ENCODE data around the gene NOL9.

NOL9 gene

GRCh38 chr1:6528492-6528891 lies 25.8 kb downstream of the NOL9 start:
- Histone ChIP-seq H3K27ac (replicated peaks; ENCODE audit: low read length) (no peak overlapping the region), H2AFZ (ENCODE audit: low read length) (no peak overlapping the region), H4K8ac (ENCODE audit: low read depth, low read length) (no peak overlapping the region), H3K14ac (ENCODE audit: low read length) (no peak overlapping the region), H3K18ac (ENCODE audit: low read length) (no peak overlapping the region), H2BK15ac (ENCODE audit: low read length) (no peak overlapping the region), H3K27me3 (ENCODE audit: control insufficient read depth in 3 of 3, insufficient read depth in 3 of 3, low read depth in 1 of 3, low read length in 3 of 3) (no peaks in the 10 kb centered on the region), H3K4me2 (ENCODE audit: insufficient read depth, low read length, poor library complexity, severe bottlenecking) (no peak overlapping the region), H3K79me1 (ENCODE audit: low read depth, low read length) (peaks cover 2% of the 10 kb centered on the region), H2BK12ac (ENCODE audit: low read length) (no peak overlapping the region), H3K36me3 (replicated peaks in 1 of 2; ENCODE audit: control insufficient read depth in 2 of 2, insufficient read depth in 2 of 2, low read length in 2 of 2) (peaks cover 43 to 82% of the 10 kb centered on the region in 2 donors), H2BK120ac (ENCODE audit: low read depth, low read length) (no peak overlapping the region), H4K91ac (ENCODE audit: low read depth, low read length, poor library complexity) (no peak overlapping the region), H2BK5ac (ENCODE audit: low read length) (no peak overlapping the region), H3K9ac (ENCODE audit: low read depth, low read length, poor library complexity) (no peak overlapping the region), H3K4me3 (ENCODE audit: low read length in 2 of 2) (peak overlapping the region in 1 of 2 donors; percentile 45), H3K23ac (ENCODE audit: low read depth, low read length, poor library complexity) (no peak overlapping the region), H2AK5ac (ENCODE audit: low read depth, low read length) (no peak overlapping the region), H3K9me3 (replicated peaks in 1 of 2; ENCODE audit: control insufficient read depth in 2 of 2, insufficient read depth in 1 of 2, low read depth in 1 of 2, low read length in 2 of 2) (peaks cover 0 to 2% of the 10 kb centered on the region in 2 donors), H3K4me1 (ENCODE audit: control insufficient read depth in 2 of 2, insufficient read depth in 1 of 2, low read depth in 1 of 2, low read length in 2 of 2) (no peaks in the 10 kb centered on the region), H3K4ac (ENCODE audit: low read length) (no peak overlapping the region)
- DNase-seq (ENCODE audit: low spot score) = no peak
- no CpG with 5 or more reads among the region's 7 CpGs for WGBS, 2 donors (ENCODE audit: extremely low coverage in 2 of 2, insufficient read length in 2 of 2, insufficient replicate concordance in 1 of 2)

GRCh38 chr1:6526316-6526715 lies 28.0 kb downstream of the NOL9 start:
- H3K27me3 ChIP-seq (ENCODE audit: control insufficient read depth in 3 of 3, insufficient read depth in 3 of 3, low read depth in 1 of 3, low read length in 3 of 3) = no peaks in the 10 kb centered on the region
- no peak overlapping the region for H4K91ac ChIP-seq (ENCODE audit: low read depth, low read length, poor library complexity)
- no peak overlapping the region for H2AK5ac ChIP-seq (ENCODE audit: low read depth, low read length)
- H3K4me3 ChIP-seq (ENCODE audit: low read length in 2 of 2) = no peak overlapping the region
- H3K79me1 ChIP-seq (ENCODE audit: low read depth, low read length) = peaks cover 2% of the 10 kb centered on the region
- H3K14ac ChIP-seq (ENCODE audit: low read length) = no peak overlapping the region
- no peak overlapping the region for H3K27ac ChIP-seq (replicated peaks; ENCODE audit: low read length)
- H3K18ac ChIP-seq (ENCODE audit: low read length) = no peak overlapping the region
- H2BK5ac ChIP-seq (ENCODE audit: low read length) = no peak overlapping the region
- no peak overlapping the region for H3K4me2 ChIP-seq (ENCODE audit: insufficient read depth, low read length, poor library complexity, severe bottlenecking)
- WGBS, 2 donors (ENCODE audit: extremely low coverage in 2 of 2, insufficient read length in 2 of 2, insufficient replicate concordance in 1 of 2) = no CpG with 5 or more reads among the region's 11 CpGs
- no peak overlapping the region for H2AFZ ChIP-seq (ENCODE audit: low read length)
- H3K9me3 ChIP-seq (replicated peaks in 1 of 2; ENCODE audit: control insufficient read depth in 2 of 2, insufficient read depth in 1 of 2, low read depth in 1 of 2, low read length in 2 of 2) = peaks cover 0 to 2% of the 10 kb centered on the region in 2 donors
- no peak overlapping the region for H4K8ac ChIP-seq (ENCODE audit: low read depth, low read length)
- no peaks in the 10 kb centered on the region for H3K4me1 ChIP-seq (ENCODE audit: control insufficient read depth in 2 of 2, insufficient read depth in 1 of 2, low read depth in 1 of 2, low read length in 2 of 2)
- H2BK15ac ChIP-seq (ENCODE audit: low read length) = no peak overlapping the region
- H3K23ac ChIP-seq (ENCODE audit: low read depth, low read length, poor library complexity) = peak overlapping the region; percentile 43
- H2BK12ac ChIP-seq (ENCODE audit: low read length) = no peak overlapping the region
- H2BK120ac ChIP-seq (ENCODE audit: low read depth, low read length) = no peak overlapping the region
- no peak overlapping the region for H3K4ac ChIP-seq (ENCODE audit: low read length)
- H3K9ac ChIP-seq (ENCODE audit: low read depth, low read length, poor library complexity) = peak overlapping the region; percentile 1
- peaks cover 27 to 60% of the 10 kb centered on the region in 2 donors for H3K36me3 ChIP-seq (replicated peaks in 1 of 2; ENCODE audit: control insufficient read depth in 2 of 2, insufficient read depth in 2 of 2, low read length in 2 of 2)
- DNase-seq (ENCODE audit: low spot score) = no peak

- DNase-seq (ENCODE audit: low spot score) = no peak
- Histone ChIP-seq H3K4me3 (ENCODE audit: low read length in 2 of 2) (no peak overlapping the region), H3K79me1 (ENCODE audit: low read depth, low read length) (peaks cover 2% of the 10 kb centered on the region), H3K27me3 (ENCODE audit: control insufficient read depth in 3 of 3, insufficient read depth in 3 of 3, low read depth in 1 of 3, low read length in 3 of 3) (no peaks in the 10 kb centered on the region), H2AFZ (ENCODE audit: low read length) (no peak overlapping the region), H2BK12ac (ENCODE audit: low read length) (no peak overlapping the region), H2BK120ac (ENCODE audit: low read depth, low read length) (no peak overlapping the region), H2BK5ac (ENCODE audit: low read length) (no peak overlapping the region), H2BK15ac (ENCODE audit: low read length) (no peak overlapping the region), H3K4ac (ENCODE audit: low read length) (no peak overlapping the region), H2AK5ac (ENCODE audit: low read depth, low read length) (no peak overlapping the region), H4K91ac (ENCODE audit: low read depth, low read length, poor library complexity) (no peak overlapping the region), H3K4me1 (ENCODE audit: control insufficient read depth in 2 of 2, insufficient read depth in 1 of 2, low read depth in 1 of 2, low read length in 2 of 2) (peaks cover 14 to 18% of the 10 kb centered on the region in 2 donors), H3K36me3 (replicated peaks in 1 of 2; ENCODE audit: control insufficient read depth in 2 of 2, insufficient read depth in 2 of 2, low read length in 2 of 2) (peaks cover 18 to 41% of the 10 kb centered on the region in 2 donors), H3K23ac (ENCODE audit: low read depth, low read length, poor library complexity) (no peak overlapping the region), H3K14ac (ENCODE audit: low read length) (no peak overlapping the region), H3K4me2 (ENCODE audit: insufficient read depth, low read length, poor library complexity, severe bottlenecking) (no peak overlapping the region), H4K8ac (ENCODE audit: low read depth, low read length) (no peak overlapping the region), H3K9ac (ENCODE audit: low read depth, low read length, poor library complexity) (no peak overlapping the region), H3K18ac (ENCODE audit: low read length) (no peak overlapping the region), H3K27ac (replicated peaks; ENCODE audit: low read length) (no peak overlapping the region), H3K9me3 (replicated peaks in 1 of 2; ENCODE audit: control insufficient read depth in 2 of 2, insufficient read depth in 1 of 2, low read depth in 1 of 2, low read length in 2 of 2) (no peaks in the 10 kb centered on the region)
- no CpG with 5 or more reads among the region's 6 CpGs for WGBS, 2 donors (ENCODE audit: extremely low coverage in 2 of 2, insufficient read length in 2 of 2, insufficient replicate concordance in 1 of 2)
Observed at GRCh38 chr1:6523566-6523965, 30.7 kb downstream of the NOL9 start.

GRCh38 chr1:6521536-6521935 lies 32.8 kb downstream of the NOL9 start:
- no peak overlapping the region for H3K4me3 ChIP-seq (ENCODE audit: low read length in 2 of 2)
- no peak overlapping the region for H2AK5ac ChIP-seq (ENCODE audit: low read depth, low read length)
- DNase-seq (ENCODE audit: low spot score) = no peak

More at GRCh38 chr1:6521536-6521935, 32.8 kb downstream of the NOL9 start:
- H4K91ac ChIP-seq (ENCODE audit: low read depth, low read length, poor library complexity) = no peak overlapping the region
- H3K4me1 ChIP-seq (ENCODE audit: control insufficient read depth in 2 of 2, insufficient read depth in 1 of 2, low read depth in 1 of 2, low read length in 2 of 2) = peaks cover 14 to 18% of the 10 kb centered on the region in 2 donors
- no peak overlapping the region for H2BK120ac ChIP-seq (ENCODE audit: low read depth, low read length)
- no CpG with 5 or more reads among the region's 5 CpGs for WGBS, 2 donors (ENCODE audit: extremely low coverage in 2 of 2, insufficient read length in 2 of 2, insufficient replicate concordance in 1 of 2)
- no peak overlapping the region for H3K14ac ChIP-seq (ENCODE audit: low read length)
- H3K27me3 ChIP-seq (ENCODE audit: control insufficient read depth in 3 of 3, insufficient read depth in 3 of 3, low read depth in 1 of 3, low read length in 3 of 3) = no peaks in the 10 kb centered on the region
- H3K9ac ChIP-seq (ENCODE audit: low read depth, low read length, poor library complexity) = no peak overlapping the region
- H3K36me3 ChIP-seq (replicated peaks in 1 of 2; ENCODE audit: control insufficient read depth in 2 of 2, insufficient read depth in 2 of 2, low read length in 2 of 2) = peaks cover 11 to 25% of the 10 kb centered on the region in 2 donors
- no peak overlapping the region for H3K18ac ChIP-seq (ENCODE audit: low read length)
- H3K4me2 ChIP-seq (ENCODE audit: insufficient read depth, low read length, poor library complexity, severe bottlenecking) = no peak overlapping the region
- no peak overlapping the region for H2BK5ac ChIP-seq (ENCODE audit: low read length)
- no peaks in the 10 kb centered on the region for H3K9me3 ChIP-seq (replicated peaks in 1 of 2; ENCODE audit: control insufficient read depth in 2 of 2, insufficient read depth in 1 of 2, low read depth in 1 of 2, low read length in 2 of 2)
- H3K79me1 ChIP-seq (ENCODE audit: low read depth, low read length) = no peaks in the 10 kb centered on the region
- H4K8ac ChIP-seq (ENCODE audit: low read depth, low read length) = no peak overlapping the region
- H2BK12ac ChIP-seq (ENCODE audit: low read length) = no peak overlapping the region
- H2AFZ ChIP-seq (ENCODE audit: low read length) = no peak overlapping the region
- H3K27ac ChIP-seq (replicated peaks; ENCODE audit: low read length) = no peak overlapping the region
- no peak overlapping the region for H3K4ac ChIP-seq (ENCODE audit: low read length)
- no peak overlapping the region for H3K23ac ChIP-seq (ENCODE audit: low read depth, low read length, poor library complexity)
- H2BK15ac ChIP-seq (ENCODE audit: low read length) = no peak overlapping the region

Measured in neuronal stem cell (in vitro differentiated cells).